Jurkat, Clone E6-1 (cell line): ENCODE results near the gene PRIMPOL. TPM values are rescaled to one million over a fixed set of nuclear protein-coding genes. Genes with fewer than 3 reads are reported as not detected.
A peak's percentile ranks its signal among the peaks of the same experiment; 100 is the strongest.
"Not testable (repeated sequence)": the region's sequence is repeated elsewhere in the genome, so short reads cannot be mapped to it uniquely, and the experiment has no call there.

ENCODE experiments used
- DNase-seq: peaks from one replicate; pipeline ENCODE4 v3.0.0-alpha.2; 2011; ENCODE audit warnings: low read depth, low spot score
- H3K4me3 ChIP-seq: 2 replicates; pipeline ENCODE4 v1.5.1; 2011; ENCODE audit warnings: mild to moderate bottlenecking, low read length, control low read depth, moderate library complexity
- polyA plus RNA-seq: library from polyadenylated mRNA; unstranded; fragments of >200 nt; gene quantifications from one replicate; pipeline ENCODE4 v1.2.1, GENCODE V29; 2012; ENCODE audit warnings: missing spikeins; ENCODE audit not compliant: insufficient read length, insufficient read depth

PRIMPOL gene, protein sequence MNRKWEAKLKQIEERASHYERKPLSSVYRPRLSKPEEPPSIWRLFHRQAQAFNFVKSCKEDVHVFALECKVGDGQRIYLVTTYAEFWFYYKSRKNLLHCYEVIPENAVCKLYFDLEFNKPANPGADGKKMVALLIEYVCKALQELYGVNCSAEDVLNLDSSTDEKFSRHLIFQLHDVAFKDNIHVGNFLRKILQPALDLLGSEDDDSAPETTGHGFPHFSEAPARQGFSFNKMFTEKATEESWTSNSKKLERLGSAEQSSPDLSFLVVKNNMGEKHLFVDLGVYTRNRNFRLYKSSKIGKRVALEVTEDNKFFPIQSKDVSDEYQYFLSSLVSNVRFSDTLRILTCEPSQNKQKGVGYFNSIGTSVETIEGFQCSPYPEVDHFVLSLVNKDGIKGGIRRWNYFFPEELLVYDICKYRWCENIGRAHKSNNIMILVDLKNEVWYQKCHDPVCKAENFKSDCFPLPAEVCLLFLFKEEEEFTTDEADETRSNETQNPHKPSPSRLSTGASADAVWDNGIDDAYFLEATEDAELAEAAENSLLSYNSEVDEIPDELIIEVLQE
- polyA plus RNA-seq, result 25.6 TPM

DNA sequence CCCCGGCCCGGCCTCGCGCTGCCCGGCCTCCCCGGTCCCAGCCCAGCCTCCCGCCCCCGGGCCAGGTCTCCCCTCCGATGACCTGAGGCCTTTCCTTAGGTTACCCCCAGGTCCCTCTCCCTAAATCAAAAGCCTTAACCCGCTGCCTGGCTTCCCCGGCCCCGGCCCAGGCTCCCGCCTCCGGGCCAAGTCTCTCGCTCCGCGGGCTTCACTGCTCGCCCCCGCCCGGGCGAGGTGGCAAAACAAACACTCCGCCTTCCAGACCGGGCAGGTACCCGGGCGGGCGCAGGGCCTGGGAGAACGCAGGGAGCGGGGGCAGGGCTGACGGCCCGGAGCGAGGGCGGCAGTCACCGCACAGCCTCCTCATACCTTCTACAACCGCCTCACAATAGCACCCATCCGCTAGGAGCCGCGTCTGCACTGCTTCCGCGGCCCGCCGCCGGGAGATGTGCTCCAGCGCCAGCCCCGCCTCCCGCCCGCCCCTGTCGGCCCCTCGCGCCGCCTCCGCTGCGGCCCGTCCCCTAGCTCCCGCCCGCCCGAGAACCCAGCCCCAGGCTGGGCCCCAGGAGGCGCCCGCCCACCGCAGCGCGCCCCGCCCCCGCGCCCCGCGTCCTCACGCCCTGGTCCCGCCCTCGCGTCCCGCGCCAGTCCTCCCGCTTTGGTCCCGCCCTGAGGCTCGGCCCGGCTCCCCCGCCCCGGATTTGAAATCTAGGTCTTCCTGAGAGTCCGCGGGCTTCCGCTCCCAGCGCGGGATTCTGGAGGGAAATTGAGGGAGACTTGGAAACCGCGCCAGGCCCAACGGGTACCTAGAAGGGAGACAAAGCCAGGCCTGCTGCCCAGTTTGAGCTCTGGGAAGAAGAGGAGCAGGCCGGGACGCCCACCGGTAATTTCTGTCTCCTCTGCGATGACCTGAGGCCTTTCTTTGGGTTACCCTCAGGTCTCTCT is at the start of gene PRIMPOL, which contains the start of gene CASP3:
Gene PRIMPOL (plus strand): TSS at position 713 of the 945 bp plus-strand sequence. CDS start 7,403 bp downstream, outside the sequence.
Gene CASP3 (minus strand): TSS at position 422 of the 945 bp plus-strand sequence. CDS start 10,994 bp downstream, outside the sequence.
- DNase-seq, result peak; percentile 87
- H3K4me3 ChIP-seq, result peak within 1 kb of the TSS; percentile 96

DNA sequence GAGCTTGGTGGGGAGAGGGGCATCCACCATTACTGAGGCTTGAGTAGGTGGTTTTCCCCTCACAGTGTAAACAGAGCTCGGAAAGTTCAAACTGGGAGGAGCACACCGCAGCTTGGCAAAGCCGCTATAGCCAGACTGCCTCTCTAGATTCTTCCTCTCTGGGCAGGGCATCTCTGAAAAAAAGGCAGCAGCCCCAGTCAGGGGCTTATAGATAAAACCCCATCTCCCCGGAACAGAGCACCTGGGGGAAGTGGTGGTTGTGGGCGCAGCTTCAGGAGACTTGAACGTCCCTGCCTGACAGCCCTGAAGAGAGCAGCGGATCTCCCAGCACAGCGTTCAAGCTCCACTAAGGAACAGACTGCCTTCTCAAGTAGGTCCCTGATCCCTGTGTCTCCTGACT is 48.6 kb upstream of the PRIMPOL start:
- peak overlapping the region; percentile 27 for H3K4me3 ChIP-seq
- peak; percentile 87 for DNase-seq

DNA sequence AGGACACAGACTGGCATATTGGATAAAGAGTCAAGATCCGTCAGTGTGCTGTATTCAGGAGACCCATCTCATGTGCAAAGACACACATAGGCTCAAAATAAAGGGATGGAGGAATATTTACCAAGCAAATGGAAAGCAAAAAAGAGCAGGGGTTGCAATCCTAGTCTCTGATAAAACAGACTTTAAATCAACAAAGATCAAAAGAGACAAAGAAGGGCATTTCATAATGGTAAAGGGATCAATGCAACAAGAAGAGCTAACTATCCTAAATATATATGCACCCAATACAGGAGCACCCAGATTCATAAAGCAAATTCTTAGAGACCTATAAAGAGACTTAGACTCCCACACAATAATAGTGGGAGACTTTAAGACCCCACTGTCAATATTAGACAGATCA is 46.7 kb upstream of the PRIMPOL start:
- H3K4me3 ChIP-seq, DNase-seq: not testable (repeated sequence)

DNA sequence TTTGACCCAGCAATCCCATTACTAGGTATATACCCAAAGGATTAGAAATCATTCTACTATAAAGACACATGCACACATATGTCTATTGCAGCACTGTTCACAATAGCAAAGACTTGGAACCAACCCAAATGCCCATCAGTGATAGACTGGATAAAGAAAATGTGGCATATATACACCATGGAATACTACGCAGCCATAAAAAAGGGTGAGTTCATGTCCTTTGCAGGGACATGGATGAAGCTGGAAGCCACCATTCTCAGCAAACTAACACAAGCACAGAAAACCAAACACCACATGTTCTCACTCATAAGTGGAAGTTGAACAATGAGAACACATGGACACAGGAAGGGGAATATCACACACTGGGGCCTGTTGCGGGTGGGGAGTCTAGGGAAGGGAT is 42.1 kb upstream of the PRIMPOL start:
- not testable (repeated sequence) for H3K4me3 ChIP-seq, DNase-seq

DNA sequence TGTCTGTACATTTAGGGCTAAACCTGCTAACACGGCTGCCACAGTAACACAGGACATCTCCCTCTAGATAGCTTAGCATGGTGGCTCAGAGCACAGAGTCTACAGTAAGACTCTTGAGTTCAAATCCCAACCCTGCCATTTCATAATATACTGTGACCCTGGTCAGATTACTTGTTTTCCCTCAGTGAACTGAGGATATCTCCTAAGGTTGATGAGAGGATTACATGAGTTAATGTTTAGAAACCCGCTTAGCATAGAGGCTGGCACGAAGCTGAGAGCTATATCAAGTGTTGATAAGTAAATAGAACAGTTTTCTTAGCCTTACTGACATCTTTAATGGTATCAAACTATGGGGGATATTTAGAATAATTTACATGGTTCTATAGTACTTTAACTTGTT is 37.5 kb upstream of the PRIMPOL start:
- no peak for DNase-seq
- H3K4me3 ChIP-seq, result no peak overlapping the region

DNA sequence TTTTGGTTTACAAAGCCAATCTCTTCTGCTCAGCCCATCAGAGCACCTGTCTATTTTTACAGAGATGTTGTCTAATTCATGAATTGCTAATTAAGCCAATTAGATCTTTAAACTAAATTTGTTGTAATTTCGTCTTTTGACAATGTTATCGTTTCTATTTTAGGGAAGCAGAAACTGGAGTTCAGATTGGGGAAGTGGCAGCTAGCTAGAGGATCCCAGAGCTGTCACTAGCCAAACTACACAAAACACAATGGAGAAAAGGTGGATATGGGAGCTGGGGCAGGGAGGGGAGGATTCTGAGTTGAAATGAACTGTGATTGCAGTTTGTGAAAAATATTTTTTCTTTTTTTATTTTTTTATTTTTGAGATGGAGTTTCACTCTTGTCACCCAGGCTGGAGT is 36.1 kb upstream of the PRIMPOL start:
- H3K4me3 ChIP-seq, result no peak overlapping the region
- DNase-seq, result no peak

DNA sequence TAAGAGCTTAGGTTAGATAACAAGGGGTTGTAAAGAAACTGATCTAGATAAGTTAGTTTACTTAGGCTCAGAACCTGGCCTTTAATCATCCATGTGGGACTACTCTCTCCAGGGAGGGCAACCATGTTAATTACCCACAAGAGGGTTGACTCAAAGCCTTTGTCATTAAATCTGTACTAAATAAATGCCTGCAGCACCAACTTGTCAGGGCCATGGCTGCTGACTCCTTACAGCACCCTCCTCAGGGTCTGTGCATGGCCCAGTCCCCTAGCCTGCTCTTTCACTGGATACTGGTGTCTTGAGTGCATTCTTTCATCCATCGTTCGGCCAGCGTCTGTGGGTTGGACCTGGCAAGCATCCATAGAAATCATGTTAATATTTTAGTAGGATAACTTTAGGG is 35.0 kb upstream of the PRIMPOL start:
- no peak overlapping the region for H3K4me3 ChIP-seq
- no peak for DNase-seq

DNA sequence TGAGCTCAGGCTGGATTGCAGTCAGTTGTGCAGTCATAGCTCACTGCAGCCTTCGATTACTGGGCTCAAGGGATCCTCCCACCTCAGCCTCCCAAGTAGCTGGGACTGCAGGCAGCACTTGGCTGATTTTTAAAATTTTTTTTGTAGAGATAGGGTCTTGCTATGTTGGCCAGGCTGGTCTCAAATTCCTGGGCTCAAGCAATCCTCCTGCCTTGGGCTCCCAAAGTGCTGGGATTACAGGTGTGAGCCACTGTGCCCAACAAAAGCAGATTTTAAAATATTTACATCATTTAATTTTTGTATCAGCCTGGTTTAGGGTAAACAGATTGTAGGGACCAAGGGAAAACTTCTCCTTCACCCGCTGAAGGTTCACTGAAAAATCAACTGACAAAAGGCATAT is 33.4 kb upstream of the PRIMPOL start:
- not testable (repeated sequence) for H3K4me3 ChIP-seq, DNase-seq

DNA sequence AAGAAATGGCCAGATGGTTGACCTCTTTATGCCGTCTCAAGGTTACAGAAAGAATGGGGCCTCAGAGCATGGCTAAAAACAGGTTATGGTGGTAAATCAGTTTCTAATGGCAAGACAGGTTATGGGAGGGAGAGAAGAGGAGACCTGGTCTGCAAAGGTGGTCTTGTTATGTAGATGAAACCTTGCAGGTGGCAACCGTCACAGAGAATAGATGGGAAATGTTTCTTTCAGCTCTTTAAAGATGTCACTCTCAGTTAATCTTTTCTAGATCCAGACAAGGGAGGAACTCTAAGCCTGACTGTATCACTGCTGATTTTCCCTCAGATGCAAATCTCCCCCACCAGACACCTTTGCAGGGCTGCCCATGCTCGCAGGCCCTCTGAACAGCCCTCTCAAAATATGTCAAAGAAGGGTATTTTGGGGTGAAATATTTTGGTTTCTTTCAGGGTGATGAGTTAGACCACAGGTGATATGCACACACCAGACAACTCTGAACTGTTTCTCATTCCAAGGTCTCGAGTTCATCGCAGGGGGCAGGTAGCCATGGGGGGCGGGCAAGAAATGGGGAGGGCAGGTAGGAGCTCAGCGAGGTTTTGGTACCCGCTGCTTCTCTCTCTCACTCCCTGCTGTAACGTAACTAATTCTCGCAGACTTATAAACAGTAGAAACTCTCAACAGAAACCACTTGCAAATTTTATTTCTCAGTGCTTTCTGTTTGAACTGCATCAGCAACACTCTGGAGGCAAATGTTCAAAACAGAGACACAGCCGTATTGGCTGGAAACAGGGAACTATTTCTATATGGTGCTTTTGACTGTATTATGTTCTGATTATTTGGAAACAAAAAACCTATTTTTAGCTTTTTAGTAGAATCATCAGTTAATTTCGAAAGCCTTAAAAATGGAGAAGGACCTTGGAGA is 32.6 kb upstream of the PRIMPOL start:
- no peak overlapping the region for H3K4me3 ChIP-seq
- DNase-seq, result no peak

DNA sequence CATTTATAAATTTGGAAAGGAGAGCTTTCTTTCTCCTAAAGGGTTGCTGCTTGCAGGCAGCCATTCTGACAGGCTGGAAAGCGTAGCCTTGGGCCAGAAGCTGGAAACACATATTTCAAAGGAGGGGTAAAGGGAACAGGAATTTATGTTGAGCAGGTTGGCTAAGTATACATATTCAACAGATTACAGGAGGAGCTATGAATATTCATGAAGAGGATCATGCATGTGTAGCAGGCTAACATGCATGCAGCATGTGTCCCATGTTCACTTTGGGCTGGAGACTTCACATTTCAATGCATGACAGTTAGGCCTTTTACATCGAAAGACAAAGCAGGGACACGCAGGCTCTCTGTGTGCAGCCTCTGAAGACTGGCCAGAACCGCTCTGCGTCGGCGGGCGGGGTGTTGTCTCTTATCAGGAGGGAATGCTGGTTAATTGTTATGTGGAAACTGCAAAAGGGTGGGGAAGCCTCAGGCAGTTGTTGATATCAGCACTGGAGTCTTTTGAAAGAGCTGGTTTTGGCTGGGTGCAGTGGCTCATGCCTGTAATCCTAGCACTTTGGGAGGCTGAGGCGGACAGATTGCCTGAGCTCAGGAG is 31.8 kb upstream of the PRIMPOL start:
- no peak for DNase-seq
- no peak overlapping the region for H3K4me3 ChIP-seq

DNA sequence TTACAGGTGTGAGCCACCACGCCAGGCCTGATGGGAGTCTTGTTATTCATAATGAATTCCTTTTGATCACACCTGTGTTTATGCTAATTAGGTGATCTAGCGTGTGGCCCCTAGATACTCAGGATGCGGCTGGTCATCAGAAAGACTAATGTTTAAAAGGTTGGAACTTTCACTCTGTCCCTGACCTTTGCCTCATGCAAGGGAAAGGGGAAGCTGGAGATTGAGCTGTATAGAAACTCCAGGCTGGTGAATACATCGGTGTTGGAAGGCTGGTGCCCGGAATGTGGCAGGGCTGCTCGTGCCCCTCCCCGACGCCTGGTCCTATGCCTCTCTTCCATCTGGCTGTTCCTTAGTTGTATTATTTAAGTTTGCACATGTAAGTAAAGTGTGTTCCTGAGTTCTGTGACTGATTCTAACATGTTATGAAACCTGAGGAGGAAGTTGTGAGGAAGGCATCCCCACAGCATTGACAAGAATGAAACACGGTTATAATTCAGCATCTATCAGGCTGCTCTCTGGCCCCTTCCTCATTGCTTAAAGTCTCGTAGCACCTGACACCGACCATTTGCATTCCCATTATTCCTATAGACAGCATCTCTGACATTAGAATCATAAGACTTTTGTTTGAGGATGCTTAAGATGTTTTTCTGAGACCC is 29.2 kb upstream of the PRIMPOL start:
- H3K4me3 ChIP-seq, result no peak overlapping the region
- DNase-seq, result no peak

DNA sequence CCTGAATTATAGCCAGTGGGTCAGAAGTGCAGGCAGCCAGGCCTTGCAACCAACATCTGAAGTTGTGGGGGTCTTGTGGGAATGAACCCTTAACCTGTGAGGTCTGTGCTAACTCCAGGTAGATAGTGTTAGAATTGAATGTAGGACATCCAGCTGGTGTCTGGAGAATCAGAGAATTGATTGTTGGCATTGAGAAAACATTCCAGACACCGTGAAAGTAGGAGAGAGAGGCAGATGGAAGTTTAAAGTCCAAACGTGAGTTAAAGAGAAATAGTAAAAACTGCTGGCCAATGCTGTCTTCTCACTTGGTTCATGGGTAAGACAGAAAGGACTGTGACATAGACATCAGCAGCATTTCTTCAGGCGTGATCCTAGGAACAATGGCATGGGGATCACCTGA is 28.0 kb upstream of the PRIMPOL start:
- no peak overlapping the region for H3K4me3 ChIP-seq
- no peak for DNase-seq

DNA sequence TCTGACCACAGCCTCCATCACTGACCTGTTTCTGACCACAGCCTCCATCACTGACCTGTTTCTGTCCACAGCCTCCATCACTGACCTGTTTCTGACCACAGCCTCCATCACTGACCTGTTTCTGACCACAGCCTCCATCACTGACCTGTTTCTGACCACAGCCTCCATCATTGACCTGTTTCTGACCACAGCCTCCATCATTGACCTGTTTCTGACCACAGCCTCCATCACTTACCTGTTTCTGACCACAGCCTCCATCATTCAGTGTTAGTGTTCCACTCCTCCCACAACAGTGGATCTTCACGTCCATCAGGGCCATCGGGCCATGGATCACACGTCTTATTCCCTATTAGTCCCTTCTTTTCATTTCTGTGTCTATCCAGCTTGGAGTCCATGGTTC is 25.0 kb upstream of the PRIMPOL start:
- not testable (repeated sequence) for H3K4me3 ChIP-seq, DNase-seq

DNA sequence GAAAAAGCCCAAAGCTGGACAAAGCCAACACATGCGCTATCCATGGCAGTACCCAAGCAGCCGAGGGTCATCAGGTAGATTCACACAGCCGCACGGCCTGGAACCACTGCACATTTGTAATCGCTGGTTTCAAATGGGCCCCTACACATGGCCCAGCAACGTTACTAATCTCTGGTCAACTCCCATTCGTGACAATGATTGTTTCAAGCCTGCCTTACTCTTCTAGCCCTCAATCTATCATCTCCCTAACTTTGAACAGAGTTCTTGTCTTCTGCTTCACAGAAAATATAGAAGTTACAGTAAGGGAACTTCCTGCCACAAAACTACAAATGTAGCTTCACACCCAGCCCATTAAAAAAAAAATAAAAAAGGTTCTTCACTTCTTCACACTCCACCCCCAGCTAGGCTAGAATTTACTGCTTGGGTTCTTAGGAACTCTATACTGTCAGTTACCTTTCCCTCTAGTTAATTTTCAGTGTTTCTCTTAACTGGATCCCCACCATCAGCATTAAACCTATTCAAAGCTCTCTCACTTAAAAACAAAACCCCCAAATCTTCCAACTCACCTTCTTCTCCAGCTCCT is 24.5 kb upstream of the PRIMPOL start:
- DNase-seq, result no peak
- H3K4me3 ChIP-seq, result no peak overlapping the region

DNA sequence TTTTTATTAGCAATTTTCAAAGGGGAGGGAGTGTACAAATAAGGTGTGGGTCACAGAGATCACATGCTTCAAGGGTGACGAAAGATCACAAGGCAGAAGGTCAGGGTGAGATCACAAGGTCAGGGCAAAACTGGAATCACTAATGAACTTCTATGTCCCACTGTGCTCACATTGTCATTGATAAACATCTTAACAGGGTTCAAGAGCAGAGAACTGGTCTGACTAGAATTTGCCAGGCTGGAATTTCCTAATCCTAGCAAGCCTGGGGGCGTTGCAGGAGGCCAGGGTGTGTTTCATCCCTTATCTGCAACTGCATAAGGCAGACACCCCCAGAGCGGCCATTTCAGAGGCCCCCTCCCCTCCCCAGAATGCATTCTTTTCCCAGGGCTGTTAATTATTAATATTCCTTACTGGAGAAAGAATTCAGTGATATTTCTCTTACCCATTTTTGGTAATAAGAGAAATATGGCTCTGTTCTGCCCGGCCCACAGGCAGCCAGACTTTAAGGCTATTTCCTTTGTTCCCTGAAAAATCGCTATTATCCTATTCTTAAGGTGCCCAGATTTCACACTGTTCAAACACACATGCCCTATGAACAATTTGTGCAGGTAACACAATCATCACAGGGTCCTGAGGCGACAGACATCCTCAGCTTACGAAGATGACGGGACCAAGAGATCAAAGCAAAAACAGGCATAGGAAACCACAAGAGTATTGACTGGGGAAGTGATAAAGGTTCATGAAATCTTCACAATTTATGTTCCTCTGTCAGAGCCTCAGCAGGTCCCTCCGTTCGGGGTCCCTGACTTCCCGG is 23.5 kb upstream of the PRIMPOL start:
- peak; percentile 73 for DNase-seq
- not testable (repeated sequence) for H3K4me3 ChIP-seq

DNA sequence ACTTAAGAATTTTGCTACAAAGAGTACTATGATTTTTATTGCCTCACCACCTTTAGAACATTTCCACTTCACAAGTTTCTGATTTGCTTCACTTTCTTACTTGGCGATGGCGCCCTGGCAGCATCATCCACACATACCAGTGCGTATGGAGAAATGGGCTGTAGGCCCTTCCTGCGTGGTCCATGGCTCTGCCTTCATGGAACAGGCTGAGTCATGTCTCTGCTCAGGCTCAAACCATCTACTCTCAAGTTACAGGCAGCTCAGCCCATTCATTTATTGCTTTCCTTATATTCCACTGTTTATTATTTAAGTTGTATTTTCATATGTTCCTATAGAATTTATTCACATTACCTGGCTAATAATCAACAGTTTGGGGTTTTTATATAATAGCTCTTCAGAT is 21.4 kb upstream of the PRIMPOL start:
- no peak for DNase-seq
- H3K4me3 ChIP-seq, result no peak overlapping the region

DNA sequence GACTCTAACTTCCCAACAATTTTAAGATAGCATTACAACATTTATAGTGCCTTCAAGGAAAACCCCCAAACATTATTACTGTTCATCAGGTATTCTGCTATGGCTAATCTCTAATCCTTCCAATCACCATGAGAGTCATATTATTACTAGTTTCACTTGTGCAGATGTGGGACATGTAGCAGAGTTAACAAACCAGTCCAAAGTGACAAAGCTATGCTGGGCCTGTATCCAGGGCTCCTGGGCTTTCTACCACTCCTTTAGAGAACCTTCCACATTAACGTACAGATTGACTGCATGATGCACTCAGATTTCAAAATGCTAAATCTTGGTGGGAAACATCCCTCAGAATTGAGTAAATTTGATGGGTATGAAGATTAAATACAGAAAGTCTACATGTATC is 16.7 kb upstream of the PRIMPOL start:
- no peak overlapping the region for H3K4me3 ChIP-seq
- DNase-seq, result no peak
